Cardiac muscle cell (in vitro differentiated cells and primary cell): ENCODE results near the gene SMO. TPM values are rescaled to one million over a fixed set of nuclear protein-coding genes. Genes with fewer than 3 reads are reported as not detected.
A peak's percentile ranks its signal among the peaks of the same experiment; 100 is the strongest.

Experiments used
- DNase-seq, 2 donors: peaks; one replicate each; pipeline versions ENCODE4 v3.0.0 to v3.0.0-alpha.2; 2010 to 2017; ENCODE audit warnings: low read depth in 1 of 2, low spot score in 1 of 2
- H3K27ac ChIP-seq: fragments of 200-600 bp; sonication (generic); 2 replicates; pipeline ENCODE4 v1.5.1; 2016
- H3K27me3 ChIP-seq: fragments of 200-600 bp; sonication (generic); 2 replicates; pipeline ENCODE4 v1.6.0; 2016; ENCODE audit warnings: control low read depth
- H3K36me3 ChIP-seq: fragments of 200-600 bp; sonication (generic); 2 replicates; pipeline ENCODE4 v1.5.1; 2016; ENCODE audit warnings: control low read depth
- H3K4me1 ChIP-seq: fragments of 200-600 bp; sonication (generic); 2 replicates; pipeline ENCODE4 v1.8.1; 2017; ENCODE audit warnings: low read depth, mild to moderate bottlenecking, mixed run types
- H3K4me3 ChIP-seq: fragments of 200-600 bp; sonication (generic); 2 replicates; pipeline ENCODE4 v1.5.1; 2016; ENCODE audit warnings: mild to moderate bottlenecking
- H3K9me3 ChIP-seq: fragments of 200-600 bp; sonication (generic); 2 replicates; pipeline ENCODE4 v1.5.1; 2017; ENCODE audit warnings: low read depth, mild to moderate bottlenecking, control low read depth
- CTCF ChIP-seq: IDR thresholded peaks from 2 replicates; pipeline ENCODE4 v1.5.1; 2012; ENCODE audit warnings: low read depth, mild to moderate bottlenecking, low read length
- polyA plus RNA-seq: library from polyadenylated mRNA; unstranded; fragments of >200 nt; fragmentation: Nextera tagmentation; extraction: Ambion mirVana; gene quantifications from 2 replicates; pipeline ENCODE4 v1.2.1, GENCODE V29; 2016
- total RNA-seq: library from RNA; depleted of rRNA; stranded (reverse); fragments of >200 nt; gene quantifications from 2 replicates; pipeline ENCODE4 v1.2.3, GENCODE V29; 2016

The SMO gene
- total and polyA plus RNA-seq, 2 experiments from 2014 or later, result 35.0 to 82.9 TPM

GRCh38 chr7:129147731-129148130, 40.7 kb upstream of the SMO start:
- Histone ChIP-seq H3K27ac (no peak overlapping the region), H3K36me3 (no peaks in the 10 kb centered on the region), H3K27me3 (peaks cover 34% of the 10 kb centered on the region), H3K4me1 (no peaks in the 10 kb centered on the region), H3K9me3 (no peaks in the 10 kb centered on the region), H3K4me3 (no peak overlapping the region)
- TF ChIP-seq CTCF, result no peak
- DNase-seq, result no peak

GRCh38 chr7:129149511-129149910, 38.9 kb upstream of the SMO start:
- Histone ChIP-seq H3K36me3 (no peaks in the 10 kb centered on the region), H3K27me3 (peaks cover 18% of the 10 kb centered on the region), H3K4me1 (no peaks in the 10 kb centered on the region), H3K4me3 (no peak overlapping the region), H3K9me3 (no peaks in the 10 kb centered on the region), H3K27ac (no peak overlapping the region)
- TF ChIP-seq CTCF, result no peak
- no peak for DNase-seq

- Histone ChIP-seq H3K27ac (no peak overlapping the region), H3K36me3 (no peaks in the 10 kb centered on the region), H3K4me1 (no peaks in the 10 kb centered on the region), H3K27me3 (peaks cover 13% of the 10 kb centered on the region), H3K4me3 (no peak overlapping the region), H3K9me3 (no peaks in the 10 kb centered on the region)
- peak in 1 of 2 donors; percentile 12 for DNase-seq
- no peak for TF ChIP-seq CTCF
Measured at GRCh38 chr7:129150199-129150996, 38.0 kb upstream of the SMO start.

- H3K4me3 ChIP-seq, result no peak overlapping the region
- no peaks in the 10 kb centered on the region for H3K9me3 ChIP-seq
- no peaks in the 10 kb centered on the region for H3K4me1 ChIP-seq
- no peak overlapping the region for H3K27ac ChIP-seq
- TF ChIP-seq CTCF, result no peak
- H3K36me3 ChIP-seq, result no peaks in the 10 kb centered on the region
- no peaks in the 10 kb centered on the region for H3K27me3 ChIP-seq
- DNase-seq, result no peak
Measured at GRCh38 chr7:129157651-129158050, 30.8 kb upstream of the SMO start.

- Histone ChIP-seq H3K4me1 (no peaks in the 10 kb centered on the region), H3K9me3 (no peaks in the 10 kb centered on the region), H3K4me3 (no peak overlapping the region), H3K36me3 (no peaks in the 10 kb centered on the region), H3K27ac (no peak overlapping the region), H3K27me3 (no peaks in the 10 kb centered on the region)
- no peak for DNase-seq
- no peak for TF ChIP-seq CTCF
Measured at GRCh38 chr7:129159539-129159938, 28.9 kb upstream of the SMO start.
